Measurements from ENCODE around the gene STAU1. TPM values are rescaled to one million over a fixed set of nuclear protein-coding genes. Genes with fewer than 3 reads are reported as not detected.
A peak's percentile ranks its signal among the peaks of the same experiment; 100 is the strongest.

The STAU1 gene
- total RNA-seq, 1 experiment from 2014 or later: 147 TPM

GRCh38 chr20:49161428-49162152, 26.5 kb downstream of the STAU1 start:
- DNase-seq: no peak
- no TSS peak for BruUV-seq (replicated peaks)
- Mint-ChIP-seq H3K4me3 (ENCODE audit: low read depth, unreplicated experiment) (no peak overlapping the region), H3K36me3 (ENCODE audit: insufficient read depth, unreplicated experiment) (peaks cover 29% of the 10 kb centered on the region), H3K9me3 (ENCODE audit: low read depth, unreplicated experiment) (no peaks in the 10 kb centered on the region), H3K27ac (ENCODE audit: unreplicated experiment) (no peak overlapping the region), H3K4me1 (ENCODE audit: low read depth, unreplicated experiment) (peaks cover 30% of the 10 kb centered on the region), H3K27me3 (ENCODE audit: unreplicated experiment) (no peaks in the 10 kb centered on the region)
- TF ChIP-seq CTCF (IDR thresholded peaks at IDR 0.05; ENCODE audit: unreplicated experiment): no peak
- CTCF ChIA-PET: interaction anchor here (0.6 kb wide), 1 partner anchor 81 kb away, joined by 3 read pairs; no protein-coding TSS in a partner anchor
- intact Hi-C loops (cut with micrococcal nuclease; ENCODE audit: unreplicated experiment): no loop called here

DNA sequence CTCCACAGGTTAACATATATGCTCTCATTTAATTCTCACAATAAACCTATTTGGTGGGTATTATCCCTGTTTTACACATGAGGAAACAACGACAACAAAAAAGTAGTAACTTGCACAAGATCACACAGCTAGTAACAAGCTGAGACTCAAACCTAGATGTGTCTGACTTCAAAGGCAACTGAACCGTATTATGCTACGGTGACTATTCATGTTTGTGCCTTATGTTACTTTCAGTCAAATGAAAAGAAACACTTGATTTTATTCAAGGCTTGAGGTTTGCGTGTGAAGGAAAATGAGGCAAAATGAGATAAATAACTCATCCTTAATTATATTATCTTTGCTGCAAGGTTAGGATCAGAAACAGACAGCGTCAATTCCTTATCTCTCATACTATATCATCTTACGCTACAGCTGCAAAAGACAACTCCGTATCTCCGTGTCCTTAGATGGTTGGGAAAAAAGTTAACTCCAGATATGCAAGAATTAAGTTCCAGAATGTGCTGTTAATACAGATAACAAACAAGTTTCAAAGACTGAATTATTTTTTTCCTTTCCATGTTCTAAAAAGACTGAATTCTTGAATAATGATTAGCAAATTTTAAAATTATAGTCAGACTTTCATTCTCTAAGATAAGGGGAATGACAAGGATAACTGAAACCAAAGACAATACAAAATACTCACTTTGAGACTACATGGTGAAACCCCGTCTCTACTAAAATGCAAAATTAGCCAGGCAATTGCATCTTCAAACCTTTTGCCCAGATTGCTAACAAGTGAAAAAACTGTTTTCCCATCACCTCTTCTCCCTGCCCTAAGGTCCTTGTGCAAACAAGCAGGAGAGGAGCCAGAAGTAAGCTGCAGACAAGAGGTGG, 27.8 kb downstream of the STAU1 start:
- TSS peak; percentile 9 for BruUV-seq (replicated peaks)
- Mint-ChIP-seq H3K4me1 (ENCODE audit: low read depth, unreplicated experiment) (peaks cover 21% of the 10 kb centered on the region), H3K36me3 (ENCODE audit: insufficient read depth, unreplicated experiment) (peaks cover 27% of the 10 kb centered on the region), H3K9me3 (ENCODE audit: low read depth, unreplicated experiment) (no peaks in the 10 kb centered on the region), H3K27me3 (ENCODE audit: unreplicated experiment) (no peaks in the 10 kb centered on the region), H3K4me3 (ENCODE audit: low read depth, unreplicated experiment) (no peak overlapping the region), H3K27ac (ENCODE audit: unreplicated experiment) (no peak overlapping the region)
- intact Hi-C loops (cut with micrococcal nuclease; ENCODE audit: unreplicated experiment): no loop called here
- CTCF ChIA-PET: interaction anchor here (0.5 to 0.8 kb wide), 3 partner anchors 8 to 200 kb away, joined by 3 to 5 read pairs (median 4); no protein-coding TSS in a partner anchor
- no peak for DNase-seq
- no peak for TF ChIP-seq CTCF (IDR thresholded peaks at IDR 0.05; ENCODE audit: unreplicated experiment)

- CTCF ChIA-PET: interaction anchor here (0.6 kb wide), 1 partner anchor 66 kb away, joined by 3 read pairs; no protein-coding TSS in a partner anchor
- Mint-ChIP-seq H3K4me1 (ENCODE audit: low read depth, unreplicated experiment) (peaks cover 16% of the 10 kb centered on the region), H3K36me3 (ENCODE audit: insufficient read depth, unreplicated experiment) (peaks cover 59% of the 10 kb centered on the region), H3K27ac (ENCODE audit: unreplicated experiment) (no peak overlapping the region), H3K4me3 (ENCODE audit: low read depth, unreplicated experiment) (no peak overlapping the region), H3K27me3 (ENCODE audit: unreplicated experiment) (no peaks in the 10 kb centered on the region), H3K9me3 (ENCODE audit: low read depth, unreplicated experiment) (no peaks in the 10 kb centered on the region)
- no peak for TF ChIP-seq CTCF (IDR thresholded peaks at IDR 0.05; ENCODE audit: unreplicated experiment)
- no peak for DNase-seq
- intact Hi-C loops (cut with micrococcal nuclease; ENCODE audit: unreplicated experiment): no loop called here
- no TSS peak for BruUV-seq (replicated peaks)
Measured at GRCh38 chr20:49157146-49157545, 31.0 kb downstream of the STAU1 start.

DNA sequence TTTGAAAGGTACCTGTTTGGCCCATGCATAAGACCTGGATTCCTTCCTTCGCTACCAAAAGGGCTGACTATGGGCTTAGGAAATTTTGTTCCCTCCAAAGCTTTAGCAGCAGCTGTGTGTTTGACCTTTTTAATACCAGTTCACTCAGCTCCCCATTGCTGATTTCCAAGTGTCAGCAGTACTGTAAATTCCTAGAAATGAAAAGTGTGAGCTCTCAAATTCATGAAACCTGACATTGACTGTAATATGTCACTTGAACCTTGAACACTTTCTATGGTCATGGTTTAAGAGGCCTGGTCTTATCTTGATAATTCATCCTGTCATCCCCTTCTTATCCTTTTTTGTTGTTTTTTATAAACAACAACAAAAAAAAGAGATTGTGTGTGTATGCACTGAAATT, 31.7 kb downstream of the STAU1 start:
- Mint-ChIP-seq H3K4me3 (ENCODE audit: low read depth, unreplicated experiment) (no peak overlapping the region), H3K9me3 (ENCODE audit: low read depth, unreplicated experiment) (no peaks in the 10 kb centered on the region), H3K4me1 (ENCODE audit: low read depth, unreplicated experiment) (peaks cover 9% of the 10 kb centered on the region), H3K36me3 (ENCODE audit: insufficient read depth, unreplicated experiment) (peaks cover 63% of the 10 kb centered on the region), H3K27ac (ENCODE audit: unreplicated experiment) (no peak overlapping the region), H3K27me3 (ENCODE audit: unreplicated experiment) (no peaks in the 10 kb centered on the region)
- intact Hi-C loops (cut with micrococcal nuclease; ENCODE audit: unreplicated experiment): no loop called here
- BruUV-seq (replicated peaks): no TSS peak
- no peak for TF ChIP-seq CTCF (IDR thresholded peaks at IDR 0.05; ENCODE audit: unreplicated experiment)
- DNase-seq: no peak
- CTCF ChIA-PET: interaction anchor here (0.7 kb wide), 1 partner anchor 475 kb away, joined by 3 read pairs; no protein-coding TSS in a partner anchor
